RWPE1 (cell line): ENCODE results near the gene RRAD.

Source experiments
- CTCF ChIA-PET: fragments of 350-600 bp; sonication (Branson Sonifier 250); formaldehyde crosslinking; extraction: SDS; loops from one replicate; lab custom pipeline; 2021; lab: Yijun Ruan, JAX
- POLR2A ChIA-PET: fragments of 400-600 bp; formaldehyde crosslinking; extraction: SDS; loops from one replicate; lab custom pipeline; 2020; ENCODE audit warnings: antibody characterized with exemption; ENCODE audit not compliant: low non-redundant PET; lab: Yijun Ruan, JAX
- DNase-seq: peaks from one replicate; pipeline ENCODE4 v3.0.0; 2012; ENCODE audit warnings: low spot score
- H3K27ac ChIP-seq: fragments of 450-650 bp; 2 replicates; pipeline ENCODE4 v1.5.1; 2017
- CTCF ChIP-seq: fragments of 450-650 bp; conservative IDR thresholded peaks from 2 replicates; pipeline ENCODE4 v1.5.1; 2017; ENCODE audit warnings: low read depth, mild to moderate bottlenecking

Gene RRAD

GRCh38 chr16:66943426-66944053 is 18.2 kb upstream of the RRAD start:
- POLR2A ChIA-PET: interaction anchor here (0.6 kb wide), 1 partner anchor 28 kb away, joined by 3 read pairs; no protein-coding TSS in a partner anchor
- H3K27ac ChIP-seq: peak overlapping the region; percentile 24
- TF ChIP-seq CTCF: no peak
- no peak for DNase-seq
- CTCF ChIA-PET: interaction anchor here (1.6 to 2.7 kb wide), 2 partner anchors 10 to 49 kb away, joined by 6 to 12 read pairs; no protein-coding TSS in a partner anchor

GRCh38 chr16:66942981-66943380 is 17.6 kb upstream of the RRAD start:
- peak overlapping the region; percentile 24 for H3K27ac ChIP-seq
- no peak for TF ChIP-seq CTCF
- CTCF ChIA-PET: interaction anchor here (0.6 to 2.7 kb wide), 3 partner anchors 11 to 48 kb away, joined by 4 to 12 read pairs (median 6); no protein-coding TSS in a partner anchor
- POLR2A ChIA-PET: interaction anchor here (0.6 kb wide), 1 partner anchor 27 kb away, joined by 3 read pairs; no protein-coding TSS in a partner anchor
- DNase-seq: no peak

- H3K27ac ChIP-seq: 0 out of 2 replicates have a peak overlapping the region, but pooled peaks have one; percentile 24
- ChIA-PET POLR2A (no interaction called here), CTCF (interaction anchor here (1.0 to 1.1 kb wide), 2 partner anchors 45 to 110 kb away, joined by 3 to 8 read pairs; partner anchors contain the start of gene NAE1)
- no peak for DNase-seq
- TF ChIP-seq CTCF: no peak
Observed at GRCh38 chr16:66940236-66940635, 14.9 kb upstream of the RRAD start.

- ChIA-PET POLR2A (no interaction called here), CTCF (interaction anchor here (0.6 to 1.1 kb wide), 2 partner anchors 44 to 534 kb away, joined by 8 read pairs; no protein-coding TSS in a partner anchor)
- no peak for TF ChIP-seq CTCF
- DNase-seq: no peak
- H3K27ac ChIP-seq: no peak overlapping the region
Observed at GRCh38 chr16:66939366-66939765, 14.0 kb upstream of the RRAD start.

GRCh38 chr16:66937725-66938337 is 12.5 kb upstream of the RRAD start:
- TF ChIP-seq CTCF: no peak
- DNase-seq: no peak
- H3K27ac ChIP-seq: peak overlapping the region; percentile 28
- ChIA-PET POLR2A (no interaction called here), CTCF (interaction anchor here (0.6 to 1.1 kb wide), 4 partner anchors 7 to 24 kb away, joined by 3 to 4 read pairs (median 3); no protein-coding TSS in a partner anchor)

GRCh38 chr16:66936889-66937554 is 11.7 kb upstream of the RRAD start:
- no peak for DNase-seq
- POLR2A ChIA-PET: interaction anchor here (0.7 kb wide), 1 partner anchor 45 kb away, joined by 6 read pairs; no protein-coding TSS in a partner anchor
- TF ChIP-seq CTCF: no peak
- peak overlapping the region; percentile 94; the same call in 1 of the 2 replicates for H3K27ac ChIP-seq
- CTCF ChIA-PET: interaction anchor here (0.9 to 1.4 kb wide), 3 partner anchors 16 to 42 kb away, joined by 3 to 5 read pairs (median 3); no protein-coding TSS in a partner anchor
